Effector CD4-positive, alpha-beta T cell (primary cell): Measurements from ENCODE around the gene FRMPD1. TPM values are rescaled to one million over a fixed set of nuclear protein-coding genes. Genes with fewer than 3 reads are reported as not detected.
"Not testable (repeated sequence)": the region's sequence is repeated elsewhere in the genome, so short reads cannot be mapped to it uniquely, and the experiment has no call there.

ENCODE experiments used
- DNase-seq: peaks from one replicate; pipeline ENCODE4 v3.0.0-alpha.2; 2020
- total RNA-seq: gene quantifications from one replicate; lab custom pipeline; 2026; lab: John Stamatoyannopoulos, UW

The FRMPD1 gene, protein sequence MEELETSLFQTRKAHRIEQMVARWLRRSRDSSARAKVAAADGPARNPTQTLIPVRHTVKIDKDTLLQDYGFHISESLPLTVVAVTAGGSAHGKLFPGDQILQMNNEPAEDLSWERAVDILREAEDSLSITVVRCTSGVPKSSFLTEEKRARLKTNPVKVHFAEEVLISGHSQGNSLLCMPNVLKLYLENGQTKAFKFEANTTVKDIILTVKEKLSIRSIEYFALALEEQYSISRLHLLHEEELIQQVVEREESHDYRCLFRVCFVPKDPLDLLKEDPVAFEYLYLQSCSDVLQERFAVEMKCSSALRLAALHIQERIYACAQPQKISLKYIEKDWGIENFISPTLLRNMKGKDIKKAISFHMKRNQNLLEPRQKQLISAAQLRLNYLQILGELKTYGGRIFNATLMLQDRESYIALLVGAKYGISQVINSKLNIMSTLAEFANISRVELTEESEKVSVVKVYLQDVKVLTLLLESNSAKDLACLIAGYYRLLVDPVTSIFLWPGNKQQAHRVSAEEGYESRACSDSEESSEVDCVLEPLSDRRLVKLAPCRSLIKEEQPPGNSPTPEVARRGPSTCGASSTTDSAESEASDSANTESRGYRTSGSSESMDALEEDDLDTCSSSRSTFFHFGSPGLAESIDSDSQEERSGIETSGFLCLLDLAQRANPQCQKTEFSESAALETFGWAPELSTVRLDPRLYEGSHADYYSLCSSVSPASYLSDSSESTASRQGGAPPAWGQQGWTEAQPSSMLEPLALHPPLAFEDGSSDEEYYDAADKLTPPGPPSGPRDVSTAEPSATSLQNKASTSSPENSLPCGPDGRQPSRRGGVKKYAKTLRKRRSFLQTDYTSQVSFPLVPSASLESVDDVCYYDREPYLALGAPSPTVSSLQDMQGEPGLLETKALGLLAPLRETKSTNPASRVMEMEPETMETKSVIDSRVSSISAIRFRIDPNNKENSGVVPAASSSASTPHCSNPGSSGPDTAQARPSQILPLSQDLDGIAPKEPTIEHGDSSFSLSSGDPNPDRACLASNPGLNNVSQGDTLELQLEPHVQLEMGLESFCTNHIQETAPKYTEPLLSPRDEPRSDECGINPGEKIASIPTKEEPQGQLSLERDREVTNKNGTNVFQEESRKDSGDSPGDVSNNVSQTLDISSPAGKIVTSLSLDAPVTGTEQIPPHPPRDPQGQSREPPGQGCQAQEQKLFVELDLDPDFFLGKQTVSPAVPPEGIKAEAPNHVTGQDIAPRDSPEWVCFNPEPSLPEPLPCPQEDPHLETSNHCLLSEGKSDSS (N-terminal part only)
- not detected for total RNA-seq

DNA sequence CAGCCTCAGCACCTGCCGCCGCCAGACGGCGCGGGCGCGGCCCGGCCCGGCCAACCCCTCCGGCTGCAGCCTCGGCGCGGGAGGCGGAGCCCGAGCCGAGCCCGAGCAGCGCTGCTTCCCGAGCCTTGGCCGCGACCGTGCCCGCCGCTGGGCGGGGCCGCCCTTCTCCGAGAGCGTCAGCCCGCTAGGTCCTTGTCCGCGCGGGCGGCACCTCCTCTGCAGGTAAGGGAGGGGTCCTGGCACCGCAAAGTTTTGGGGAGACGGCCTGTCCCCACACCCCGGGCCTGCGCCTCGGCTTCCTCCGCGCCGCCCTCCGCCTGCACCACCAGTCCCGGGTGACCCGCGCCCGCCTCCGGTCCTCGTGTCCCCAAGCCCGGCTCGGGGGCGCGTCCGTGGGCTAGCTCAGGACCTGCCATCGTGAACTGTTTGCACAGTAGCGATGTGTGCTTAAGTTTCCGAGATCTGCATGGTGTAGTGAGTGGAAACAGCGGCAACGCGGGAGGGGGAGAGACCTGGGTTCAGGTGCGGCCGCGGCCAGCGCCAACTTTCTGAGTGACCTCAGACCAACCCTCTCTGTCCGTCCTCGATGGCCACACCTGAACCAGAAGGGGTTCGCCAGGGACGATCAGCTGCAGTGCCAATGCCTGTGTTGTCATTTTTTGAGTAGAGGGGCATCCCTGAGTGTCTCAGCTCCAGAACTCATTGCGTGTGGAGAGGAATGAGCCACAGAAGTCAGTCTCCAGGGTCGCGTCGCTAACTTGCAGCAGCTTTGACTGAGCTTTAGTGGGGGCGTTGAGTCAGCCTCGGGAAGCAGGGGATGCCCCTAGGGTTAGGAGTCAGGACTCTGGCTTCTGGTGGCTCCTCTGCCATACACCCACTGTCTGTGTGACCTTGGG lies at the start of gene FRMPD1:
FRMPD1 (plus strand) TSS at position 82 of the 896 bp plus-strand sequence. CDS start 41,688 bp downstream, outside the sequence.
- peak; percentile 23 for DNase-seq

GRCh38 chr9:37602061-37602460 lies 48.7 kb upstream of the FRMPD1 start:
- not testable (repeated sequence) for DNase-seq

DNA sequence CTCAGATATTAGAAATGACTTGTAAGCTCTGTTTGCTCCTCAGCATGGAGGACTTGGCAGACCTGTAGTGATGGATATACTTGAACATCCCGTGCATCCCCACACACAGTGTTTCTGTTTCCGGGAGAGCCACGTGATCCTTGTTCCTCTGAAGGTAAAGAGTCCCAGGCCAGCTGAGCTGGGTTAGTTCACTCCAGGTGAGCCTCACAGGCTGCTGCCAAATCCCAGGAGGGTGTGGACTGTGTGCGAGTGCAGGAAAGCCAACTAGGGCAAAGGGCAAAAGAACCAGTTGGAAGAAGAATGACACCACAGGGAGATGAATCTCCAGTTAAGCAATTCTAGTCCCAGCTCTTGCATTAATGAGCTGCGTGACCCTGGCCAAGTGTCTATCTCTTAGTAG lies 47.9 kb upstream of the FRMPD1 start:
- no peak for DNase-seq

GRCh38 chr9:37604296-37604695 lies 46.5 kb upstream of the FRMPD1 start:
- no peak for DNase-seq

DNA sequence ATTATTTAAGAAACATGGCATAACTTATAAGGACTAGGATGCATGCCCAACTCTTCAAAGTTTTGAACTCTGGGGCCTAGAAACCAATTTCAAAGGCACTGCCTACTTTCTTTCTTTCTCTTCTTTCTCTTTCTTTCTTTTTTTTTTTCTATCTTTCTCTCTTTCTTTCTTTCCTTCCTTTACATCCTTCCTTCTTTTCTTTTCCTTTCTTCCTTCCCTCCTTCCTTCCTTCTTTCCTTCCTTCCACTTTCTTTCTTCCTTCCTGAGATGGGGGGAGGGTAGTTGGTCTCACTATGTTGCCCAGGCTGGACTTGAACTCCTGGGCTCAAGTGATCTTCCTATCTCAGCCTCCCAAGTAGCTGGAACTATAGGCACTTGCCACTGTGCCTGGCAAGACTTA lies 42.5 kb upstream of the FRMPD1 start:
- DNase-seq = no peak

GRCh38 chr9:37609735-37610397 lies 40.9 kb upstream of the FRMPD1 start:
- no peak for DNase-seq

DNA sequence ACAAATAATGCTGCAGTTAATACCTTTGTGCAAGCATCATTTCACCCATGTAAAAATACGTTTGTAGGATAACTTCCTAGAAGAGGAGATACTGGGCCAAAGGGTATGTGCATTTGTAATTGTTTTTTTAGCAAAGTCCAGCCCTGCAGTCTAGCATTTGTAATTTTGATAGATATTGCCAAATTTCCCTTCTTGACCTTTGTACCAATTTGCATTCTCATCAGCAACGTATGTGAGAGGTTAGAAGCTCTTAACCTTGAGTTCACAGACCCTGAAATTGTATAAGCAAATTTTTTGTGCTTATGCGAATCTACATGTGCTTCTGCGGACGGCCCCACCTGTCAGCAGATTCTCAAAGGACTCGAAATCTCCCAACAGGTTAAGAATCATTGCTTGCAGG lies 39.7 kb upstream of the FRMPD1 start:
- no peak for DNase-seq

GRCh38 chr9:37611961-37612360 lies 38.8 kb upstream of the FRMPD1 start:
- no peak for DNase-seq

GRCh38 chr9:37617161-37617560 lies 33.6 kb upstream of the FRMPD1 start:
- no peak for DNase-seq

DNA sequence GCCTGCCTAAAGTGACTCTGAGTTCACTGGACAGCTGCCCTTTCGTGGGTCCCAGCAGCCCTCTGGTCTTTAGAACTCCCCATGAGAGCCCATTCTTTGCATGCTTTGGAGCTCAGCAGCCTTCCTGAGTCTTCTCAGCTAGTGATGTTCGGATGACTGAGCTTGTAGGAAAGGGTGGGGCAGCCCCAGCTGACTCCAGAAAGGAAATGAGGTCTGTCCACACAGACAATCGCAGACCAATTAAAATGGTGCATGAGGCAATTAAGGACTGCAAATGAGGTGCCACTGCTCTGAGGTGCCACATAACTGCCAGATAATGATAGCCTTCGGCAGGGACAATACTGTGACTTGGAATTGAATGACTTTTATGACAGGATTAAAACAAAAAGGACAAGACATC lies 32.9 kb upstream of the FRMPD1 start:
- DNase-seq = no peak

DNA sequence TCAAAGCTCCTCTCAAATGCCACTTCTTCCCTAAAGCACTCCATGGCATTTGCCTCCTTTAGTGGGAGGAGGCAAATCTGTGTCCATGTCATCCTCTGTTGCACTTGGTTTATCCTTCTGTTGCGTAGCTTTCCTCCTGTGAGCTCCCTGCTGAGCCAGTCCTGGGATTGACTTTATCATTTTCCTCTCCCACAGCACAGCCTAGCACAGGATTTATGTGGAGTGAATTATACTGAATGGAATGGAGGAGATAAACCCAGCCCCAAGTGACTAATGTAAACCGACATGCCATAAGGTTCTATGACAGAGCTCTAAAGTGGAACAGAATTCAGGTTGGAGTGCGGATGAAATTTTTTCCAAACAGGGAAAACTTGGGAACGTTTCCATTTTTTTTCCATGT lies 31.9 kb upstream of the FRMPD1 start:
- no peak for DNase-seq

GRCh38 chr9:37619806-37620205 lies 30.9 kb upstream of the FRMPD1 start:
- no peak for DNase-seq

GRCh38 chr9:37620396-37620795 lies 30.4 kb upstream of the FRMPD1 start:
- no peak for DNase-seq

GRCh38 chr9:37621273-37622121 lies 29.3 kb upstream of the FRMPD1 start:
- no peak for DNase-seq

GRCh38 chr9:37622462-37622861 lies 28.3 kb upstream of the FRMPD1 start:
- DNase-seq = no peak

GRCh38 chr9:37623267-37623666 lies 27.5 kb upstream of the FRMPD1 start:
- DNase-seq = no peak

DNA sequence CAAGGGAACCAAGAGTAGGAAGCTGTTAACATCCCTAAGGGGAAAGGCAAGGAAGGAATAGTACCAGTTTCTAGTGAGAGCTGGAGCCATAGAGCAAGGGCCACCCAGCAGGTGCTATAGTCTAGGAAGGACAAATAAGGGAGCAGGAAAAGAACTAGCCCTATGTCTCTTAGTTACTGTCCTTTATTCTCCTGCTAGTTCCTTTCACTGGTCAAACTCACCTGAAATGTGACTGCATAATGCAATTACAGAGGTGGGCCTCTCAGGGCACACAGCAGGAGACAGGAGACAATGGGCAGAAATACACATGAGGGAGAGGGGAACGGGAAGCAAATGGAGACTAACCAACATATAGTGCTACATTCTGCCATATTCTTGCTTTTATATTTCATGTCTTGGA lies 26.7 kb upstream of the FRMPD1 start:
- DNase-seq = no peak

- DNase-seq = no peak
These were observed 25.6 kb upstream of the FRMPD1 start for GRCh38 chr9:37625036-37625757.

- no peak for DNase-seq
These were observed 25.0 kb upstream of the FRMPD1 start for GRCh38 chr9:37625758-37626147.
